WTC11 (cell line): ENCODE measurements around the gene GRAMD2A. TPM values are rescaled to one million over a fixed set of nuclear protein-coding genes. Genes with fewer than 3 reads are reported as not detected.

Experiments used
- ATAC-seq: fragments of 200-7000 bp; cut with Tn5 transposase; 2 replicates; pipeline ENCODE4 v1.10.0; 2021; ENCODE audit warnings: mild to moderate bottlenecking, moderate library complexity
- CTCF ChIA-PET: fragments of 300-600 bp; sonication (Branson Sonifier 250); formaldehyde crosslinking; loops from one replicate; lab custom pipeline; 2021; ENCODE audit warnings: antibody characterized with exemption; lab: Charles Lee
- POLR2A ChIA-PET: fragments of 350-600 bp; sonication (Branson Sonifier 250); formaldehyde crosslinking; loops from one replicate; lab custom pipeline; 2021; ENCODE audit warnings: antibody characterized with exemption; lab: Charles Lee
- DNase-seq: peaks from one replicate; pipeline ENCODE4 v3.0.0; 2021; ENCODE audit warnings: low spot score
- H3K27ac Mint-ChIP-seq: 2 replicates; pipeline ENCODE4 v1.8.0; 2021; ENCODE audit warnings: mixed read lengths
- H3K27me3 Mint-ChIP-seq: 2 replicates; pipeline ENCODE4 v1.8.0; 2021; ENCODE audit warnings: low read depth, mild to moderate bottlenecking, moderate library complexity, mixed read lengths
- H3K36me3 Mint-ChIP-seq: 2 replicates; pipeline ENCODE4 v1.8.0; 2021; ENCODE audit warnings: mixed read lengths
- H3K4me1 Mint-ChIP-seq: 2 replicates; pipeline ENCODE4 v1.8.0; 2022; ENCODE audit warnings: mixed read lengths
- H3K4me3 Mint-ChIP-seq: 2 replicates; pipeline ENCODE4 v1.8.0; 2021; ENCODE audit warnings: mild to moderate bottlenecking, moderate library complexity, mixed read lengths
- H3K9me3 Mint-ChIP-seq: 2 replicates; pipeline ENCODE4 v1.8.0; 2021; ENCODE audit warnings: mixed read lengths
- AR ChIP-seq: fragments of 250-450 bp; sonication (Bioruptor Pico); IDR thresholded peaks from 2 replicates; pipeline ENCODE4 v1.9.0; 2021; ENCODE audit warnings: mild to moderate bottlenecking
- ATF1 ChIP-seq: sonication (generic); formaldehyde crosslinking; IDR thresholded peaks from 2 replicates; pipeline ENCODE4 v1.8.1; 2023; ENCODE audit warnings: mild to moderate bottlenecking, moderate library complexity, missing genetic modification reagents
- ATF2 ChIP-seq: sonication (generic); formaldehyde crosslinking; IDR thresholded peaks from 2 replicates; pipeline ENCODE4 v1.8.1; 2022; ENCODE audit warnings: low read depth, missing genetic modification reagents, borderline replicate concordance
- CTCF ChIP-seq: fragments of 200-600 bp; IDR thresholded peaks from 2 replicates; pipeline ENCODE4 v1.8.0; 2022; ENCODE audit warnings: antibody characterized with exemption
- FOXP4 ChIP-seq: sonication (generic); formaldehyde crosslinking; IDR thresholded peaks from 2 replicates; pipeline ENCODE4 v1.8.0; 2022; ENCODE audit warnings: mild to moderate bottlenecking, missing genetic modification reagents
- GABPB1 ChIP-seq: sonication (generic); formaldehyde crosslinking; IDR thresholded peaks from 2 replicates; pipeline ENCODE4 v1.8.1; 2023; ENCODE audit warnings: mild to moderate bottlenecking, missing genetic modification reagents
- IRF1 ChIP-seq: sonication (generic); formaldehyde crosslinking; IDR thresholded peaks from 2 replicates; pipeline ENCODE4 v1.8.0; 2023; ENCODE audit warnings: missing genetic modification reagents
- JAZF1 ChIP-seq: fragments of 250-450 bp; sonication (Bioruptor Pico); IDR thresholded peaks from 2 replicates; pipeline ENCODE4 v1.9.0; 2021; ENCODE audit warnings: moderate library complexity, mild to moderate bottlenecking, inconsistent platforms
- JUN ChIP-seq: sonication (generic); formaldehyde crosslinking; IDR thresholded peaks from 2 replicates; pipeline ENCODE4 v1.8.0; 2023; ENCODE audit warnings: mild to moderate bottlenecking, missing genetic modification reagents
- MYBL2 ChIP-seq: sonication (generic); formaldehyde crosslinking; IDR thresholded peaks from 2 replicates; pipeline ENCODE4 v1.8.1; 2023; ENCODE audit warnings: mild to moderate bottlenecking, moderate library complexity, missing genetic modification reagents
- NFE2L1 ChIP-seq: sonication (generic); formaldehyde crosslinking; IDR thresholded peaks from 2 replicates; pipeline ENCODE4 v1.8.1; 2023; ENCODE audit warnings: missing genetic modification reagents
- TEAD4 ChIP-seq: sonication (generic); formaldehyde crosslinking; IDR thresholded peaks from 2 replicates; pipeline ENCODE4 v1.8.0; 2022; ENCODE audit warnings: mild to moderate bottlenecking, missing genetic modification reagents
- USF1 ChIP-seq: sonication (generic); formaldehyde crosslinking; IDR thresholded peaks from 2 replicates; pipeline ENCODE4 v1.8.0; 2022; ENCODE audit warnings: mild to moderate bottlenecking, missing genetic modification reagents
- USF2 ChIP-seq: sonication (generic); formaldehyde crosslinking; IDR thresholded peaks from 2 replicates; pipeline ENCODE4 v1.8.1; 2023; ENCODE audit warnings: mild to moderate bottlenecking, missing genetic modification reagents, moderate library complexity
- ZBTB43 ChIP-seq: sonication (generic); formaldehyde crosslinking; IDR thresholded peaks from 2 replicates; pipeline ENCODE4 v1.8.1; 2023; ENCODE audit warnings: mild to moderate bottlenecking, missing genetic modification reagents
- ZMAT4 ChIP-seq: fragments of 250-450 bp; sonication (Bioruptor Pico); IDR thresholded peaks from 2 replicates; pipeline ENCODE4 v1.9.0; 2021; ENCODE audit warnings: mild to moderate bottlenecking
- ZNF232 ChIP-seq: sonication (generic); formaldehyde crosslinking; IDR thresholded peaks from 2 replicates; pipeline ENCODE4 v1.8.0; 2022; ENCODE audit warnings: mild to moderate bottlenecking, missing genetic modification reagents
- ZNF263 ChIP-seq: sonication (generic); formaldehyde crosslinking; IDR thresholded peaks from 2 replicates; pipeline ENCODE4 v1.8.1; 2022; ENCODE audit warnings: low read depth, mild to moderate bottlenecking, moderate library complexity, missing genetic modification reagents
- ZNF281 ChIP-seq: sonication (generic); formaldehyde crosslinking; IDR thresholded peaks from 2 replicates; pipeline ENCODE4 v1.8.0; 2023; ENCODE audit warnings: mild to moderate bottlenecking, missing genetic modification reagents
- ZNF396 ChIP-seq: fragments of 250-450 bp; sonication (Bioruptor Pico); IDR thresholded peaks from 2 replicates; pipeline ENCODE4 v1.8.0; 2021; ENCODE audit warnings: mild to moderate bottlenecking, moderate library complexity, borderline replicate concordance
- total RNA-seq: library from RNA; stranded (reverse); gene quantifications from 3 replicates; pipeline ENCODE4 v1.2.3, GENCODE V29; 2021

Gene GRAMD2A
- total RNA-seq, 1 experiment from 2014 or later, result 1.9 TPM

- no peak for TF ChIP-seq USF2 (CRISPR knock-in tag)
- TF ChIP-seq NFE2L1 (CRISPR knock-in tag), result no peak
- TF ChIP-seq ZBTB43 (CRISPR knock-in tag), result no peak
- TF ChIP-seq TEAD4 (CRISPR knock-in tag), result no peak
- TF ChIP-seq JAZF1 (CRISPR knock-in tag), result no peak
Observed at GRCh38 chr15:72205273-72205672, 7.7 kb upstream of the GRAMD2A start (continued).

GRCh38 chr15:72203507-72203837, 5.9 kb upstream of the GRAMD2A start:
- H3K4me3 Mint-ChIP-seq, result no peak overlapping the region
- POLR2A ChIA-PET, result no interaction called here
- H3K9me3 Mint-ChIP-seq, result no peaks in the 10 kb centered on the region
- peaks cover 98% of the 10 kb centered on the region for H3K36me3 Mint-ChIP-seq
- no peak overlapping the region; the same call in 1 of the 2 replicates for H3K27ac Mint-ChIP-seq
- CTCF ChIA-PET, result no interaction called here
- peaks cover 5% of the 10 kb centered on the region for H3K4me1 Mint-ChIP-seq
- ATAC-seq, result no peak
- H3K27me3 Mint-ChIP-seq, result no peaks in the 10 kb centered on the region
- DNase-seq, result no peak
- no peak for TF ChIP-seq MYBL2 (CRISPR knock-in tag)
- no peak for TF ChIP-seq JUN (CRISPR knock-in tag)
- no peak for TF ChIP-seq ZNF232 (CRISPR knock-in tag)
- TF ChIP-seq ZBTB43 (CRISPR knock-in tag), result no peak
- TF ChIP-seq ZNF396 (CRISPR knock-in tag), result no peak
- TF ChIP-seq AR (CRISPR knock-in tag), result no peak
- no peak for TF ChIP-seq FOXP4 (CRISPR knock-in tag)
- TF ChIP-seq CTCF, result no peak
- TF ChIP-seq ATF2 (CRISPR knock-in tag), result no peak
- TF ChIP-seq ZMAT4 (CRISPR knock-in tag), result no peak
- no peak for TF ChIP-seq ZNF281 (CRISPR knock-in tag)
- no peak for TF ChIP-seq USF1 (CRISPR knock-in tag)
- no peak for TF ChIP-seq IRF1
- TF ChIP-seq GABPB1, result no peak
- no peak for TF ChIP-seq ZNF263 (CRISPR knock-in tag)
- no peak for TF ChIP-seq ATF1 (CRISPR knock-in tag)
